Endometrial microvascular endothelial cells (primary cell): ENCODE data around the gene KRTAP4-9. TPM values are rescaled to one million over a fixed set of nuclear protein-coding genes. Genes with fewer than 3 reads are reported as not detected.
"Not testable (repeated sequence)": the region's sequence is repeated elsewhere in the genome, so short reads cannot be mapped to it uniquely, and the experiment has no call there.

Source experiments
- in situ Hi-C: cut with HindIII; loops from 2 replicates; pipeline ENCODE4 v1.10.0; 2017; ENCODE audit warnings: low sequenced_read_pairs, low pct_unique_long_range_greater_than_20kb; ENCODE audit errors: inconsistent ontology term
- total RNA-seq: library from RNA; depleted of rRNA; stranded (reverse); fragments of >200 nt; gene quantifications from one replicate; pipeline ENCODE4 v1.2.3, GENCODE V29; 2015; ENCODE audit errors: inconsistent ontology term

KRTAP4-9 gene
- total RNA-seq, result not detected

- in situ Hi-C loops, result not testable (repeated sequence)
Observed at GRCh38 chr17:41105347-41105746, at the start of gene KRTAP4-9. Gene KRTAP4-9, plus strand, starts transcription at chr17:41105389. Its CDS starts 0 bp downstream, at chr17:41105389.

GRCh38 chr17:41057547-41057946 lies 47.6 kb upstream of the KRTAP4-9 start:
- in situ Hi-C loops, result no loop called here

GRCh38 chr17:41058741-41059140 lies 46.4 kb upstream of the KRTAP4-9 start:
- in situ Hi-C loops, result no loop called here

- in situ Hi-C loops, result not testable (repeated sequence)
Observed at GRCh38 chr17:41059276-41060051, 45.7 kb upstream of the KRTAP4-9 start.

- in situ Hi-C loops, result no loop called here
Observed at GRCh38 chr17:41060052-41060604, 45.1 kb upstream of the KRTAP4-9 start, which contains the start of gene KRTAP2-3. Gene KRTAP2-3, minus strand, starts transcription at chr17:41060114. Its CDS starts 64 bp downstream, at chr17:41060050.

- in situ Hi-C loops, result no loop called here
Observed at GRCh38 chr17:41061964-41062363, 43.2 kb upstream of the KRTAP4-9 start.

GRCh38 chr17:41063449-41063848 lies 41.7 kb upstream of the KRTAP4-9 start:
- in situ Hi-C loops, result no loop called here

GRCh38 chr17:41064301-41064700 lies 40.9 kb upstream of the KRTAP4-9 start:
- in situ Hi-C loops, result no loop called here

GRCh38 chr17:41065016-41065689 lies 40.0 kb upstream of the KRTAP4-9 start:
- in situ Hi-C loops, result not testable (repeated sequence)

- in situ Hi-C loops, result no loop called here
Observed at GRCh38 chr17:41065829-41066624, 39.2 kb upstream of the KRTAP4-9 start, which contains the start of gene KRTAP2-4. Gene KRTAP2-4, minus strand, starts transcription at chr17:41065879. Its CDS starts 34 bp downstream, at chr17:41065845.

GRCh38 chr17:41067281-41067680 lies 37.9 kb upstream of the KRTAP4-9 start:
- in situ Hi-C loops, result no loop called here

- in situ Hi-C loops, result no loop called here
Observed at GRCh38 chr17:41069031-41069430, 36.2 kb upstream of the KRTAP4-9 start.

GRCh38 chr17:41071606-41072360 lies 33.4 kb upstream of the KRTAP4-9 start:
- in situ Hi-C loops, result no loop called here

GRCh38 chr17:41073676-41074075 lies 31.5 kb upstream of the KRTAP4-9 start:
- in situ Hi-C loops, result no loop called here

- in situ Hi-C loops, result no loop called here
Observed at GRCh38 chr17:41076788-41077187, 28.4 kb upstream of the KRTAP4-9 start.

- in situ Hi-C loops, result no loop called here
Observed at GRCh38 chr17:41082626-41083025, 22.6 kb upstream of the KRTAP4-9 start.

GRCh38 chr17:41083427-41083826 lies 21.8 kb upstream of the KRTAP4-9 start:
- in situ Hi-C loops, result not testable (repeated sequence)

GRCh38 chr17:41084100-41084856 lies 20.9 kb upstream of the KRTAP4-9 start, which contains the start of gene KRTAP4-7:
Gene KRTAP4-7, plus strand, starts transcription at chr17:41084150. Its CDS starts 57 bp downstream, at chr17:41084207.
- in situ Hi-C loops, result not testable (repeated sequence)
